ENCODE results near the gene SNUPN.

SNUPN gene

DNA sequence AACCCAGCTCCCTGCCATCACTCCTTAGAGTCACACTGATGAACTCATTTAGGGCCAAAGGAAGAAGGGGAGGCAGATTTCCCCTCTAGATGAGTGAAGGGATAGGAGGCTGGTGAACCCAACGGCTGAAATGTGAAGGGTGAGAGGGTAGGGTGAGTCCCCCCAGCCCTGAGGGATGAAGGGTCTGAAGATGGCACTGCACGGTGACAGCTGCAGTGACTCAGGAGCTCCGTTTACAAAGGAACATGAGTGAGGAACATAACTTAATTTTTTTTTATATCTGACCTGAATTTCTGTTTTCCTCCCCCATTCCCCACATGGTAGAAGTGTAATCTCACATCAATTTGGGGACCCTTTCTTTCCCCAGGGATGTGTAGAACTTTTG lies 36.2 kb upstream of the SNUPN start:
- H2BK120ac ChIP-seq (ENCODE audit: low read depth, low read length), result no peak overlapping the region

DNA sequence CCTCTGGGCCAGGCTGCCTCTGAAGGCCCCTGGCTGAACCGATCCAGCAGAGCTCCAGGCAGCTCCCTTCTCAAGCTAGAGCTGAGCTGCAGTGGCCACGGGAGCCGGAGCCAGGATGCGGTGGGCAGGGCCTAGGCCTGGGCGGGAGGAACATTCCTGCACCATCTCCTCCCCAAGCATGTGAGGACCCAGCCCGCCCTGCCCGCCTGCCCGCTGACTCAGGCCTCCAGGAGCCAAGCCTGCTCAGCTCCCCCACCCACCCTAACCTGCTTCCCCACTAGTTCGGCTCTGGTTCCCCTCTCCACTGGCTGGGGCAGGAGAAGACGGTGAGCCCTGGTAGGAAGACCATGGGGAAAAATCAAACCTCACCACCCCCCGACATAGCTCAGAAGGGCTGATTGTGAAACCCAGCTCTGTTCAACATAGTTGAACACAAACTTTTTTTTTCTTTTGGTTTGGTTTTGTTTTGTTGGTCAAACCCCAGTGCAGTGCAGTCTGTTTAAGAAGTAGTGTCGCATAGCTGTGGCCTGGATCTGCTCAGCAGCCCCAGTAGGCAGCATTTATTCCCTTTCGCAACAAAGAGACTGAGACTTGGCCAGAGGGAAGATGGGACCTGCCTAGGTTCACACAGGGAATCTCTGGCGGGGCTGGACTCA lies 35.7 kb upstream of the SNUPN start:
- no peak overlapping the region for H3K27ac ChIP-seq (ENCODE audit: low read depth, low read length)
- H3K27me3 ChIP-seq (ENCODE audit: insufficient read depth, low read length, poor library complexity), result no peaks in the 10 kb centered on the region

More for the DNA sequence above, 36.2 kb upstream of the SNUPN start:
- Histone ChIP-seq H3K56ac (ENCODE audit: low read length) (no peak overlapping the region), H3K79me2 (ENCODE audit: control insufficient read depth, insufficient read depth, low read length) (no peaks in the 10 kb centered on the region), H4K5ac (ENCODE audit: low read length) (no peak overlapping the region), H2AK5ac (ENCODE audit: low read length) (no peak overlapping the region), H3K4me1 (ENCODE audit: control insufficient read depth, low read depth, low read length) (no peaks in the 10 kb centered on the region), H3K36me3 (ENCODE audit: control insufficient read depth, insufficient read depth, low read length) (no peaks in the 10 kb centered on the region), H3K18ac (ENCODE audit: low read length) (no peak overlapping the region), H3K23ac (ENCODE audit: low read length) (no peak overlapping the region), H2BK5ac (ENCODE audit: low read length) (no peak overlapping the region), H3K4me2 (ENCODE audit: low read length) (no peak overlapping the region), H3K79me1 (ENCODE audit: low read length) (no peaks in the 10 kb centered on the region), H3K9ac (ENCODE audit: low read length) (no peak overlapping the region), H3K27ac (ENCODE audit: low read depth, low read length) (no peak overlapping the region), H2BK15ac (replicated peaks; ENCODE audit: low read depth) (no peak overlapping the region), H4K8ac (ENCODE audit: low read depth, low read length) (no peak overlapping the region), H3K4ac (ENCODE audit: low read depth, low read length) (no peak overlapping the region), H3K27me3 (ENCODE audit: insufficient read depth, low read length, poor library complexity) (no peaks in the 10 kb centered on the region), H3K4me3 (ENCODE audit: low read length) (no peak overlapping the region)
- no peak for DNase-seq
- no CpG with 5 or more reads among the region's 3 CpGs for WGBS (ENCODE audit: extremely low coverage, insufficient coverage, low lambda C conversion rate)

DNA sequence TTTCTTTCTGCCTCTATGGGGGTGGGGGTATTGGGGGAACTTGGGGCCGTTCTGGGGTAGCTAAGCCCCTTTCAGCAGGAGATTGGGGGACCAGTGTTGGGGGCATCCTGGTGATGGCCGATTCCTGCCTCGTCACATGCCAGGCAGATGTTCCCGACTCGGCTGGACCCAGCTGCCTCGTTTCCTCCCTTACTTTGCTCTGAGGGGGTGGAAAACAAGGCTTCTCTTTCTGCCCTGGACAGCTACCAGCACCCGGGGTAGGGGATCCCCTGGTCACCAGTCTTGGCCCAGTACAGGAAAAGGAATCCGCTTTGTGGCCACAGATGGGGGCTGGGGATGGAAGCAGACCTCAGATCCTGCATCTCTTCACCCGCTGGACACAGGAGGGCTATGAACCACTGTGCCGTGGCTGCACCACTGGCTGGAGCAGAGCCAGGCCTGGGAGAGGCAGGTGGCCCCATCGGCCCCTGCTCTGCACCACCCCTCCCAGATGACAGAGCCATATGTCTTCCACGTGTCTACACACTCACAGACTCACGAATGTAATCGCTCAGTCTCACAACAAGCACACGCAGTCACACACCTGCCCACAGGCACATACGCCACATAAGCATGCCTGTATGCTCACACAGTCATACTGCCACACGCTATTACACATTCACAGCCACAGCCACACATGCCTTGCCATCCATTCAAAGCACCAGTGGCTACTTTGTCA lies 34.6 kb upstream of the SNUPN start:
- WGBS (ENCODE audit: extremely low coverage, insufficient coverage, low lambda C conversion rate), result no CpG with 5 or more reads among the region's 17 CpGs
- Histone ChIP-seq H3K18ac (ENCODE audit: low read length) (no peak overlapping the region), H2AK5ac (ENCODE audit: low read length) (no peak overlapping the region), H2BK120ac (ENCODE audit: low read depth, low read length) (no peak overlapping the region), H3K4me1 (ENCODE audit: control insufficient read depth, low read depth, low read length) (no peaks in the 10 kb centered on the region), H4K5ac (ENCODE audit: low read length) (no peak overlapping the region), H2BK5ac (ENCODE audit: low read length) (no peak overlapping the region), H2BK15ac (replicated peaks; ENCODE audit: low read depth) (no peak overlapping the region), H4K8ac (ENCODE audit: low read depth, low read length) (no peak overlapping the region), H3K4me3 (ENCODE audit: low read length) (no peak overlapping the region), H3K79me1 (ENCODE audit: low read length) (peaks cover 5% of the 10 kb centered on the region), H3K4ac (ENCODE audit: low read depth, low read length) (no peak overlapping the region), H3K9ac (ENCODE audit: low read length) (no peak overlapping the region), H3K27me3 (ENCODE audit: insufficient read depth, low read length, poor library complexity) (no peaks in the 10 kb centered on the region), H3K79me2 (ENCODE audit: control insufficient read depth, insufficient read depth, low read length) (no peaks in the 10 kb centered on the region), H3K27ac (ENCODE audit: low read depth, low read length) (no peak overlapping the region), H3K56ac (ENCODE audit: low read length) (no peak overlapping the region), H3K4me2 (ENCODE audit: low read length) (no peak overlapping the region), H3K36me3 (ENCODE audit: control insufficient read depth, insufficient read depth, low read length) (no peaks in the 10 kb centered on the region), H3K23ac (ENCODE audit: low read length) (no peak overlapping the region)
- DNase-seq, result no peak

More for the DNA sequence above, 35.7 kb upstream of the SNUPN start:
- Histone ChIP-seq H4K5ac (ENCODE audit: low read length) (no peak overlapping the region), H3K36me3 (ENCODE audit: control insufficient read depth, insufficient read depth, low read length) (no peaks in the 10 kb centered on the region), H2AK5ac (ENCODE audit: low read length) (no peak overlapping the region), H3K9ac (ENCODE audit: low read length) (peak overlapping the region; percentile 18), H3K4me3 (ENCODE audit: low read length) (no peak overlapping the region), H2BK120ac (ENCODE audit: low read depth, low read length) (no peak overlapping the region), H3K4me1 (ENCODE audit: control insufficient read depth, low read depth, low read length) (no peaks in the 10 kb centered on the region), H3K79me1 (ENCODE audit: low read length) (peaks cover 2% of the 10 kb centered on the region), H3K23ac (ENCODE audit: low read length) (no peak overlapping the region), H2BK5ac (ENCODE audit: low read length) (no peak overlapping the region), H3K56ac (ENCODE audit: low read length) (peak overlapping the region; percentile 59), H4K8ac (ENCODE audit: low read depth, low read length) (no peak overlapping the region), H3K18ac (ENCODE audit: low read length) (no peak overlapping the region), H2BK15ac (replicated peaks; ENCODE audit: low read depth) (no peak overlapping the region), H3K4me2 (ENCODE audit: low read length) (no peak overlapping the region), H3K79me2 (ENCODE audit: control insufficient read depth, insufficient read depth, low read length) (no peaks in the 10 kb centered on the region), H3K4ac (ENCODE audit: low read depth, low read length) (no peak overlapping the region)
- no CpG with 5 or more reads among the region's 14 CpGs for WGBS (ENCODE audit: extremely low coverage, insufficient coverage, low lambda C conversion rate)
- DNase-seq, result peak; percentile 86

DNA sequence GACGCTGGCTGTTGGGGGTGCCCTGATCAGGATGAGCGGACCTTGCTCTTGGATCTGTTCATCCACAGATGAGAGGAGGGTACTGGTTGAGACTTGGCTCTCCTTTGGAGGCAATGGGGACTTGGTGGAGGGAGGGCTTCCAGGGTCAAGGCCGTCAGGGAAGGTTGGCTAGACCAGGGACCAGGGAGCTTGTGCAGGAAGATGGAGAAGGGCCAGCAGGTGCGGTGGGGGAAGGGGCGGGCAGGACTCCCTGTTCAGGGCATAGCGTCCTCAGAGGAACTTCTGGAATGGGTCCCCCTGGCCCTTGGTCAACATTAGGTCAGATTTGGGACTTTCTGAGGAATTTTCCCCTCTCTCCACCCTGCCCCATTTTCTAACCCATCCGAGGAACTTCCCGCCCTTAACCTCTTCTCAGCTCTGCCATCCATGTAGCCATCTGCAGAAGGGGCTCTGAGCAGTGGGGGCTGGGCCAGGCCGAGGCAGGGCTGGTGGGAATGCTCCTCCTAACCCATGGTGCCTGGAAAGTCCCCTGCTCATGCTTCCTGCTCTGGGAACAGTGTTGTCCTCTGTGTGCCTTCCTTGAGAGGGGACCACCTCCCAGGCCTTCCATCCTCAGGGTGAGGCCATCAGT lies 33.7 kb upstream of the SNUPN start:
- WGBS (ENCODE audit: extremely low coverage, insufficient coverage, low lambda C conversion rate), result no CpG with 5 or more reads among the region's 9 CpGs
- no peak overlapping the region for H3K4ac ChIP-seq (ENCODE audit: low read depth, low read length)
- H3K36me3 ChIP-seq (ENCODE audit: control insufficient read depth, insufficient read depth, low read length), result no peaks in the 10 kb centered on the region
- peaks cover 7% of the 10 kb centered on the region for H3K79me1 ChIP-seq (ENCODE audit: low read length)
- H3K4me1 ChIP-seq (ENCODE audit: control insufficient read depth, low read depth, low read length), result no peaks in the 10 kb centered on the region
- no peak overlapping the region for H2BK120ac ChIP-seq (ENCODE audit: low read depth, low read length)
- no peak overlapping the region for H2AK5ac ChIP-seq (ENCODE audit: low read length)
- no peak overlapping the region for H3K4me2 ChIP-seq (ENCODE audit: low read length)
- H3K56ac ChIP-seq (ENCODE audit: low read length), result no peak overlapping the region
- no peak overlapping the region for H3K4me3 ChIP-seq (ENCODE audit: low read length)
- no peak overlapping the region for H4K8ac ChIP-seq (ENCODE audit: low read depth, low read length)
- H4K5ac ChIP-seq (ENCODE audit: low read length), result no peak overlapping the region
- H3K23ac ChIP-seq (ENCODE audit: low read length), result no peak overlapping the region
- no peak overlapping the region for H3K27ac ChIP-seq (ENCODE audit: low read depth, low read length)
- no peak for DNase-seq
- no peak overlapping the region for H3K18ac ChIP-seq (ENCODE audit: low read length)
- H2BK15ac ChIP-seq (replicated peaks; ENCODE audit: low read depth), result no peak overlapping the region
- peaks cover 2% of the 10 kb centered on the region for H3K79me2 ChIP-seq (ENCODE audit: control insufficient read depth, insufficient read depth, low read length)
- H3K27me3 ChIP-seq (ENCODE audit: insufficient read depth, low read length, poor library complexity), result no peaks in the 10 kb centered on the region
- H3K9ac ChIP-seq (ENCODE audit: low read length), result no peak overlapping the region
- no peak overlapping the region for H2BK5ac ChIP-seq (ENCODE audit: low read length)

DNA sequence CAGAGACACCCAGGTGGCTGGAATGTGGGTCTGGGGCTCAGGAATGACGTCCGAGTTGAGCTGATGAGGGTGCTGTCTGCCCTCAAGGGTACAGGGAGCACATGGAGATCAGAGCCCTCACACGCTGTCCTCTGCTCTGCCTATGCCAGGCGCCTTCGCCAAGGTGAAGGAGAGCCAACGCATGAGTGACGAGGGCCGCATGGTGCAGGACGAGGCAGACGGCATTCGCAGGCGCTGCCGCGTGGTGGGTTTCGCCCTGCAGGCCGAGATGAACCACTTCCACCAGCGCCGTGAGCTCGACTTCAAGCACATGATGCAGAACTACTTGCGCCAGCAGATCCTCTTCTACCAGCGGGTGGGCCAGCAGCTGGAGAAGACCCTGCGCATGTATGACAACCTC lies 31.3 kb upstream of the SNUPN start:
- Histone ChIP-seq H3K4me2 (ENCODE audit: low read length) (no peak overlapping the region), H2AK5ac (ENCODE audit: low read length) (no peak overlapping the region), H2BK5ac (ENCODE audit: low read length) (no peak overlapping the region), H3K9ac (ENCODE audit: low read length) (no peak overlapping the region), H3K23ac (ENCODE audit: low read length) (no peak overlapping the region), H3K4me3 (ENCODE audit: low read length) (no peak overlapping the region), H3K27ac (ENCODE audit: low read depth, low read length) (no peak overlapping the region), H3K27me3 (ENCODE audit: insufficient read depth, low read length, poor library complexity) (no peaks in the 10 kb centered on the region), H3K18ac (ENCODE audit: low read length) (no peak overlapping the region), H3K56ac (ENCODE audit: low read length) (no peak overlapping the region), H3K36me3 (ENCODE audit: control insufficient read depth, insufficient read depth, low read length) (no peaks in the 10 kb centered on the region), H2BK15ac (replicated peaks; ENCODE audit: low read depth) (no peak overlapping the region), H3K79me1 (ENCODE audit: low read length) (peaks cover 18% of the 10 kb centered on the region), H3K4me1 (ENCODE audit: control insufficient read depth, low read depth, low read length) (no peaks in the 10 kb centered on the region), H4K8ac (ENCODE audit: low read depth, low read length) (no peak overlapping the region), H2BK120ac (ENCODE audit: low read depth, low read length) (no peak overlapping the region), H4K5ac (ENCODE audit: low read length) (no peak overlapping the region), H3K4ac (ENCODE audit: low read depth, low read length) (no peak overlapping the region), H3K79me2 (ENCODE audit: control insufficient read depth, insufficient read depth, low read length) (peaks cover 10% of the 10 kb centered on the region)
- DNase-seq, result no peak
- WGBS (ENCODE audit: extremely low coverage, insufficient coverage, low lambda C conversion rate), result no CpG with 5 or more reads among the region's 22 CpGs
